Esophagus muscularis mucosa (tissue), 4 donors: Measurements from ENCODE around the gene SMARCC1. TPM values are rescaled to one million over a fixed set of nuclear protein-coding genes. Genes with fewer than 3 reads are reported as not detected.

Experiments
- DNase-seq: peaks from one replicate; pipeline ENCODE4 v3.0.0-alpha.2; 2017; ENCODE audit errors: extremely low spot score
- H3K27ac ChIP-seq, 4 donors: fragments of 200-600 bp; sonication (generic); replicated peaks in 1 of 4; 1 replicate in 3 of 4; 2 replicates in 1 of 4; pipeline ENCODE4 v1.5.1; 2016 to 2019; ENCODE audit warnings: mild to moderate bottlenecking in 1 of 4
- H3K27me3 ChIP-seq, 4 donors: fragments of 200-600 bp; sonication (generic); one replicate each; pipeline versions ENCODE4 v1.5.1 to v1.6.0; 2016 to 2019
- H3K36me3 ChIP-seq, 4 donors: fragments of 200-600 bp; sonication (generic); one replicate each; pipeline ENCODE4 v1.5.1; 2016 to 2019
- H3K4me1 ChIP-seq, 4 donors: fragments of 200-600 bp; sonication (generic); one replicate each; pipeline ENCODE4 v1.5.1; 2016 to 2019
- H3K4me3 ChIP-seq, 4 donors: fragments of 200-600 bp; sonication (generic); 1 replicate in 2 of 4; 2 replicates in 2 of 4; pipeline ENCODE4 v1.5.1; 2016 to 2019; ENCODE audit warnings: mild to moderate bottlenecking in 4 of 4, moderate library complexity in 1 of 4
- H3K9me3 ChIP-seq, 4 donors: fragments of 200-600 bp; sonication (generic); 1 replicate in 3 of 4; 2 replicates in 1 of 4; pipeline ENCODE4 v1.5.1; 2016 to 2019
- CTCF ChIP-seq, 3 experiments: fragments of 200-600 bp in 2 of 3; fragments of 450-650 bp in 1 of 3; sonication (generic) in 2 of 3; IDR thresholded peaks; one replicate each; pipeline ENCODE4 v1.5.1; 2017 to 2019; ENCODE audit warnings: antibody characterized with exemption in 3 of 3, mild to moderate bottlenecking in 2 of 3, moderate library complexity in 1 of 3
- EP300 ChIP-seq: sonication (generic); formaldehyde crosslinking; IDR thresholded peaks from one replicate; pipeline ENCODE4 v1.6.1; 2017; ENCODE audit warnings: antibody characterized with exemption
- POLR2A ChIP-seq: fragments of 450-650 bp; IDR thresholded peaks from one replicate; pipeline ENCODE4 v1.6.1; 2017; ENCODE audit warnings: antibody characterized with exemption, moderate library complexity, mild to moderate bottlenecking, low read depth
- POLR2AphosphoS5 ChIP-seq, 2 donors: sonication (generic); formaldehyde crosslinking; IDR thresholded peaks; one replicate each; pipeline ENCODE4 v1.6.1; 2017; ENCODE audit warnings: antibody characterized with exemption in 2 of 2
- WGBS: methylation state at CpG from one replicate; pipeline ENCODE4 v1.1.5; 2018; 5-methylcytosine and 5-hydroxymethylcytosine counted together
- intact Hi-C: fragments of 100-400 bp; cut with DNase I; formaldehyde crosslinking; loops from one replicate; pipeline ENCODE4 v1.15.1; 2023
- total RNA-seq, 4 donors: library from RNA; depleted of rRNA; stranded (reverse); fragments of >200 nt; gene quantifications; one replicate each; pipeline versions ENCODE4 v1.1.0 to v1.2.1, GENCODE V29; 2016

Gene SMARCC1
- total RNA-seq, 4 donors from 2014 or later, result 46.1 to 57.2 (median 49.7) TPM

GRCh38 chr3:47579875-47580274, 201.8 kb downstream of the SMARCC1 start:
- Histone ChIP-seq H3K4me1 (peaks cover 11 to 23% (median 18%) of the 10 kb centered on the region in 4 donors), H3K27me3 (peaks cover 0 to 20% (median 2%) of the 10 kb centered on the region in 4 donors), H3K9me3 (no peaks in the 10 kb centered on the region), H3K27ac (no peak overlapping the region), H3K36me3 (peaks cover 0 to 3% (median 0%) of the 10 kb centered on the region in 4 donors), H3K4me3 (no peak overlapping the region)
- intact Hi-C loops, result no loop called here
- WGBS, result 100% methylated on average over 2 of the region's 2 CpGs
- no peak for DNase-seq
- TF ChIP-seq POLR2AphosphoS5 (IDR thresholded peaks at IDR 0.05), result no peak
- no peak for TF ChIP-seq POLR2A
- TF ChIP-seq CTCF (IDR thresholded peaks at IDR 0.05), result no peak
- no peak for TF ChIP-seq EP300

- intact Hi-C loops, result no loop called here
- Histone ChIP-seq H3K4me1 (peaks cover 11 to 23% (median 18%) of the 10 kb centered on the region in 4 donors), H3K27me3 (peaks cover 0 to 20% (median 2%) of the 10 kb centered on the region in 4 donors), H3K27ac (peak within 1 kb of the TSS in 2 of 4 donors; percentile 34 to 58), H3K4me3 (peak within 1 kb of the TSS; percentile 71 to 83 (median 72)), H3K36me3 (no peaks in the 10 kb centered on the region), H3K9me3 (no peaks in the 10 kb centered on the region)
- no peak for TF ChIP-seq POLR2A
- TF ChIP-seq POLR2AphosphoS5 (IDR thresholded peaks at IDR 0.05), result no peak
- TF ChIP-seq CTCF (IDR thresholded peaks at IDR 0.05), result no peak
- no peak for TF ChIP-seq EP300
- DNase-seq, result no peak
- 0% methylated on average over 7 of the region's 121 CpGs for WGBS
Measured at GRCh38 chr3:47578691-47579632, 202.7 kb downstream of the SMARCC1 start, which contains the start of gene CSPG5. TSS of gene CSPG5 (minus strand) at chr3:47578865. CDS start at chr3:47578693, 172 bp downstream.

- Histone ChIP-seq H3K27me3 (peaks cover 0 to 20% (median 2%) of the 10 kb centered on the region in 4 donors), H3K4me3 (peak overlapping the region; percentile 71 to 83 (median 72)), H3K27ac (peak overlapping the region in 2 of 4 donors; percentile 34 to 58), H3K9me3 (no peaks in the 10 kb centered on the region), H3K36me3 (no peaks in the 10 kb centered on the region), H3K4me1 (peaks cover 11 to 23% (median 18%) of the 10 kb centered on the region in 4 donors)
- intact Hi-C loops, result no loop called here
- TF ChIP-seq POLR2A (no peak), POLR2AphosphoS5 (IDR thresholded peaks at IDR 0.05) (no peak), CTCF (IDR thresholded peaks at IDR 0.05) (no peak), EP300 (no peak)
- no peak for DNase-seq
- WGBS, result 3% methylated on average over 7 of the region's 57 CpGs
Measured at GRCh38 chr3:47578119-47578632, 203.5 kb downstream of the SMARCC1 start.

- WGBS, result 0% methylated on average over 21 of the region's 49 CpGs
- Histone ChIP-seq H3K4me3 (peak overlapping the region; percentile 71 to 83 (median 72)), H3K4me1 (peaks cover 11 to 23% (median 18%) of the 10 kb centered on the region in 4 donors), H3K27ac (peak overlapping the region in 1 of 4 donors; percentile 58), H3K27me3 (peaks cover 0 to 20% (median 2%) of the 10 kb centered on the region in 4 donors), H3K9me3 (no peaks in the 10 kb centered on the region), H3K36me3 (no peaks in the 10 kb centered on the region)
- DNase-seq, result no peak
- TF ChIP-seq CTCF (IDR thresholded peaks at IDR 0.05), result no peak
- no peak for TF ChIP-seq EP300
- no peak for TF ChIP-seq POLR2AphosphoS5 (IDR thresholded peaks at IDR 0.05)
- no peak for TF ChIP-seq POLR2A
- intact Hi-C loops, result no loop called here
Measured at GRCh38 chr3:47577583-47578118, 204.0 kb downstream of the SMARCC1 start.
